GM19372 (cell line): ENCODE data around the gene KIF2C.
"Not testable (repeated sequence)": the region's sequence is repeated elsewhere in the genome, so short reads cannot be mapped to it uniquely, and the experiment has no call there.

Experiments
- ATAC-seq: cut with Tn5 transposase; IDR thresholded peaks from one replicate; pipeline ENCODE4 v1.9.1; 2021; ENCODE audit warnings: mild to moderate bottlenecking, low read depth, moderate library complexity; ENCODE audit not compliant: unreplicated experiment

Gene KIF2C

DNA sequence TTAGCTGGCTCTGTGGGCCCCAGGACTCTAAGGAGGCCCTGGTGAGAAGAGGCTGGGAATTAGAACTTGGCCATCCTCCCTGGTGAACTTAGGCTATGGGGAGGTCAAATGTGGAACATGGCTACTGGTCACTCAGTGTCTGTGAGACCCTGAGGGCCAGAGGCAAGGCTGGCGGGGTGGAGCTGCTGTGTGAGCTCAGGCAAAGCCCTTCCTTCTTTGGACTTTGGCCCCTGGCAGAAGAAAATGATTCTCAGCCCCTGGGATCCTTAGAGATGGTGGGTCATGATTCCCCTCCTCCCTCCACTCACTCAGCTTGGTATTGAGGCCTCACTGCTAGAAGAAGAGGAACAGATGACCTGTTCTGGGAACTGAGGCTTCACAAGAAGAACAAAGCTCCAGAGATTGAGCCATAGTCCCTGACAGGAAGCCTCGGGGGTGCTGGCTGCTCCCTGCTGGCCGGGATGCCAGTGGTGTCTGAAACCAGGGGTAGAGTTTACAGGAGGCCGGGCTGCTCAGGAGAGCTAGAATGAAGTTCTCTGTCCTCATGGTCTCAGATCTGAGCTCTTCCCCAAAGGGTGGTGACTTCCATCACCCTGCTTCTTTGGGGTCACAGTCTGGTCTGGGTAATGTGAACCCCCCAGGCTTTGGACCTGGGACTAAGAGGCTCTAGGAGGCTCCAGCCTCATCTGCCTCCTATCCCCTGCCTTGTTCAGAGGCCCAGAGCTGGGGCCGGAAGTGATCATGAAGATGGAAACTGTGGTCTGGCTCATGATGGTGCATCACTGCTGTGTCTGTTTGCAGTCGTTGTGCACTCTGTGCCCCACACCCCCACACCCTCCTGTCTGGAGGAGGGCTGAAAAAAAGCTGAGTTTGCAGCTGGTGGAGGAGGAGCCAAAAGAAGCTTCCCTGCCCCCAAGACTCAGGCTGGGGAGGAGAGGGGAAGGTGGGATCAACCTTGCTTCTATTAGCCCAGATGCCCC is 69.6 kb downstream of the KIF2C start:
- ATAC-seq: peak; percentile 59

DNA sequence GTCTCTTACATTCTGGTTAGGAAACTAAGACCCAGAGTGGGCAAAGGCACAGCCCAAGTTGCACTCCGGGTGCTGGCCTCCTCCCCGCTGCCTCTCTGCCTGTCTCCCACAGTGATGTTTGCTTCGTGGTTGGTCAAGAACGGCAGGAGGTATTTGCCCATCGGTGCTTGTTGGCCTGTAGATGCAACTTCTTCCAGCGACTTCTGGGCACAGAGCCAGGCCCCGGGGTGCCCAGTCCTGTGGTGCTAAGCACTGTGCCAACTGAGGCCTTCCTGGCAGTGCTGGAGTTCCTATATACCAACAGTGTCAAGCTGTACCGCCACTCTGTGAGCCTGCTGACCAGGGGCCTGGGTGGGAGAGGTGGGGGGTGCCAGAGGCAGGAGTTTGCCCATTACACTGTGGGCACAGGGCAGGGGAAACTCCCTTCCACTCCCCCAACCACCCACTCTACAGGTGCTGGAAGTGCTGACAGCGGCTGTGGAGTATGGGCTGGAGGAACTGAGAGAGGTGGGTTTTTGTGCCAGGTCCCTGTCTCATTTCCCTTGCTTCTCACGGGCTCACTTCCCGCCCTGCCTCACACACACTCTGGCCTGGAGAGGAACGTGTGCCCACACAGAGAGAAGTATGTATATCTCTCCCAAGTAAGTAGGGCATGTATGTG is 70.6 kb downstream of the KIF2C start:
- no peak for ATAC-seq

GRCh38 chr1:44810762-44811105 is 71.1 kb downstream of the KIF2C start:
- not testable (repeated sequence) for ATAC-seq

- ATAC-seq: no peak
Observed at GRCh38 chr1:44811234-44811633, 71.6 kb downstream of the KIF2C start.

DNA sequence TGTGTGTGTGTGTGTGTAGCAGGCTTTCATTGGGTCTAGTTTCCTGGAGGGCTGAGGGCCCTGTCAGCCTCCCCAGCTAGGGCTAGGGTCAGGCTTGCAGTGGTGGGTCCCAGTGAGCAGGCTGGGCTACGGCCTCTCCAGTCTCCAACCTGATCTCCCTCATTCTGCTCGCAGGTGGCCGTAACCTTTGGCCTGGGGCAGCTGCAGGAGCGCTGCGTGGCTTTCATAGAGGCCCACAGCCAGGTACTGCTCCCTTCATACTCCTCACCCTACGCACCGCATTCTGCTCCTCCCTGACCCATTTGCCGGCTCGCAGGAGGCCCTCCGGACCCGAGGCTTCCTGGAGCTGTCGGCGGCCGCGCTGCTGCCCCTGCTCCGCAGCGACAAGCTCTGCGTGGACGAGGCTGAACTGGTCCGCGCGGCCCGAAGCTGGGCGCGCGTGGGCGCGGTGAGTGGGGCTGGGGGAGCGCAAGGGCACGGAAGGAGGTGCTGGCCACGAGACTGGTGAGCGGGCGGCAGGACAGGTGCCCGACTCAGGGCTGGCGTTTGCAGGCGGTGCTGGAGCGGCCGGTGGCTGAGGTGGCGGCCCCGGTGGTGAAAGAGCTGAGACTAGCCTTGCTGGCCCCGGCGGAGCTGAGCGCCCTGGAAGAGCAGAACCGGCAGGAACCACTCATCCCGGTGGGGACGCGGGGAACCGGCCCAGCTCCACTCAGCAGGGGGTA is 73.3 kb downstream of the KIF2C start:
- no peak for ATAC-seq

GRCh38 chr1:44815926-44816325 is 76.3 kb downstream of the KIF2C start:
- ATAC-seq: not testable (repeated sequence)

DNA sequence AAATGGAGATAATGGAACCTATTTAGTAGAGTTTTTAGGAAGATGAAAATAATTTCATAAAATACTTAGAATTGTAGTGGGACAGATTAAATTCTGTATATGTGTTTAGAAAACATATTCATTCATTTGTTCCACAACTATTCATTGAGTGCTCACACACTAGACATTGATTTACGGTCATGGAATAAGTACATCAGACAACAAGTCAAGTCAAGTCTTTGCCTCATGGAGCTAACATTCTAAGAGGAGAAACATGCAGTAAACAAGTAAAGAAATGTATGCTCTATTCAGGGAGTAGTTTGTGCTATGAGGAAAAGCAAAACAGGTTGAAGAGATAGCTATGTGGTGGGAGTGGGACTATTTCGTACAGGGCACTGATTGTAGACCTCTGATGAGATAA is 77.7 kb downstream of the KIF2C start:
- ATAC-seq: no peak
